Activated CD4-positive, alpha-beta T cell treated with anti-CD3 and anti-CD28 coated beads for 1 hour (primary cell): ENCODE measurements around the gene NPM1.

Source experiments
- DNase-seq: peaks from one replicate; pipeline ENCODE4 v3.0.0-alpha.2; 2020

The NPM1 gene

GRCh38 chr5:171431251-171431777 is 43.7 kb downstream of the NPM1 start:
- DNase-seq = no peak

DNA sequence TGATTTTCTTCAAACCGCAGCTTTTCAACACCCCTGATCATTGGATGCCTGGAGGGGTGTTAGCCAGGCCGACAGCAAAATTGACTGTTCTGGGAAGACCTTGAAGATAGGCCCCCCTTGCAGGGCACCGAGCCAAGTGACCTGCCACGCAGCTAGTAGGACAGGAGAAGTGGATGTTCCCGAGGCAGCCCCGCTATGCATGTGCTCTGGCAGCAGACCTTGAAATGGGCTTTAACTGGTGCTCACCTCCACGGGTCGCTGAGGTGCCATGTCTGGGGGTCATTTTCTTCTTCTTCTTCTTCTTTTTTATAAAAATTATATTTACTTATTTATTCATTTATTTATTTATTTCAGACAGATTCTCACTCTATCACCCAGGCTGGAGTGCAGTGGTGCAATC is 44.4 kb downstream of the NPM1 start:
- no peak for DNase-seq

GRCh38 chr5:171432583-171433351 is 45.1 kb downstream of the NPM1 start:
- no peak for DNase-seq

GRCh38 chr5:171433352-171433698 is 45.7 kb downstream of the NPM1 start:
- DNase-seq = no peak

DNA sequence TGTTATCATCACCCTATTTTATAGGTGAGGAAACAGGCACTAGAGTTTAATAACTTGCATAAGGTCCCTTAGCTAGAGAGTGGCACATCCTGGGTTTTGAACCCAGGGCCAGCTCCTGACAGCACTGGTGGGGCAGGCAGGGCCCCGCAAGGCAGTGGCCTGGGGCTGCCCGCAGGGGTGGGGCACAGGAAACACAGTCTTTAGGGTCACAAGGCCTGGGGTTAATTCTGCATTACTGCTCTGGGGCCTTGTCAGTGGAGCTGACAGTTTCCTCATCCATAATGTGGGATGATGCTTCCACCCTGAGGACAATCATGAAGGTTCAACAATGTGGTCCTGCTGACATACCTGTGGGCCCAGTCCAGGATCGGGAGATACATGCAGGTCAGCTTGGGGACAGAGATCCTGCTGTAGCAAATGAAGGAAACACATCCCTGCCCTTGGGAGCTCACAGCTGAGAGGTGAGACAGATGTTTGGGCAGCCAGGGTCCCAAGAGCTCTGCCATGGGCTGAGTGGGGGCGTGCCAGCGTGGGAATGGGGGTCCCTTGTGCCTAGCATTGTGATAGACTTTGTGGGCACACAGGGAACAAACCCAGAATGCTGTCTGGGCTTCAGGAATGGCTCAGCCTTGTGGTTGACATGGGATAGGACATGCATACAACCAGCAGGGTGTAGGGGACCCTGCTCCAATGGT is 46.5 kb downstream of the NPM1 start:
- no peak for DNase-seq

DNA sequence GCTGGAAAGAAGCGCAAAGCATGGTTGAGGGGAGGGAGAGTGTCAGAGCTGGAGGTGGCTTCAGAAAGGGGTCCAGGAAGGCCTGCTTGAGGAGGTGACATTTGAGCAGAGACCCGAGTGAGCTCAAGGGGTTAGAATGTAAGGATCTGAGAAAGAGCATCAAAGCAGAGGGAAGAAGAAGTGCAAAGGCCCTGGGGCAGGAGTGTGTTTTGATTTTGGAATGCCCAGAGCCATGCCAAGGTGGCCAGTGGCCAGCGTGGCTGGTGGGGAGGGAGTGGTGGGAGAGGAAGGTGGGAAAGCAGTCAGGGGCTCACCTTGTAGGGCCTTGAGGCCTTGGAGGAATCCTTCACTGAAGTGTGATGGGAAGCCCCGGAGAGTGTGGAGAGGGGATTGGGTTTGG is 47.2 kb downstream of the NPM1 start:
- no peak for DNase-seq

GRCh38 chr5:171435908-171436307 is 48.3 kb downstream of the NPM1 start:
- DNase-seq = no peak

DNA sequence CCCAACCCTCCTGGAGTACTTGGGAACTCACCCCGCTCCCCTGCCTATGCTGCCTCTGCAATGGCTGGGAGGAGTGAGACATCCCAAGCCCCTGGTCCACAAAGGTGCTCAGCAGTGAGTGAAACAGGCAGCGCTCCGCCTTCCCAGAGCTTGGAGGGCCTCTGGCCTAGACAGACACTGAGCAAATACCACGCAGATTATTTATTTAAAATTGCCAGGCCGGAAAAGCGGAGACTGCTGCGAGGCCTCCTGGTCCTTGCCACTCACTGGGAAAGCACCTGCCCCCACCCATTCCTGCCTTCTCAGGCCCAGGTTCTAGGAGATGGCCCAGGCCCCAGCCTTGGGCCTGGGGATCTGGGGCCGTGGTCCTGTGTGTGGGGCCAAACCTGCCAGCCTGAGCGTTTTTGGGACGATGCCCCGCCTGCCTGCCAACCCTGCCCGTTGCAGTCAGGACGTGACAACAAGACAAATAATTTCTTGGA is 49.2 kb downstream of the NPM1 start:
- DNase-seq = no peak

DNA sequence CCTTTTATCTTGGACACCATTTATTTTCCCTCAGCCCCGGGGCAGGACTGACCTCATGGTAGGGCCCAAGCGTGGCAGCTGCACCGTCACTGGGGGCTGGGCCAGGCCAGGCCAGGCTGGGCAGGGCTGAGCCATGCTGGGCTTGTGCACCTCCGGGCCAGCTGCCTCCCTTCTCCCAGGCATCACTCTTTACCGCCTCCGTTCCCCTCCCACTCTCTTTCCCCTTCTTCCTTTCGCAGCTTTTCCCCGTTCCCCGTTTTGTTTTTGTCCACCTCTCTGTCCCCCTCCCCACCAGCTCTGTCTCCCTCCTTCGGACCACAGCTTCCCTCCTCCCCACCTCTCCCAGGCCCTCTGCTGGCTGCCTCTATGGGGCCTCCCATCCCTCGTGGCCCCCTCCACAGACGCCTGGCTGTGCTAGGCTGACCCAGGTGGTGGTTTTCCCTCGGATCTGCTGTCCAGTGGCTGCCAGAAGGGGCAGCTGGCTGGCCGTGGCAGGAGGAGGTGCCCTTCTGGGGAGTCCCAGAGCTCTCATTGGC is 49.7 kb downstream of the NPM1 start:
- no peak for DNase-seq

DNA sequence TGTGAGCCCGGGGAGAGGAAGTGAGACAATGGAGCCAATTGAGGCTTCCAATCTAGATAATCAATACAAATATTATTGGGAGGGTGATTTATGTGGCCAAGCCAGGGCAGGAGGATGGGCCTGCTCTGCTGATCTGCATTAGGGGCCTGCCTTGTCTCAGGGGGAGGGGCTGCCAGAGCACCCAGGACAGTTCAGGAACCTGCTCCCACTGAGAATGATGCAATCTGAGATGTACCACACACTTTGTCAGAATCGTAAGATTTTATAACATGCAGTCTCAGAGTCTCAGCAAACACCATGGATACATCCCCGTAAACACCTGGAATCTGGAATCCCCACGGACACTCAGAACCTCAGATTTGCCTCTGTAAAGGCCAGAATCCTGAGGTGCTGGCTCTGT is 51.1 kb downstream of the NPM1 start:
- DNase-seq = no peak

GRCh38 chr5:171441246-171441791 is 53.7 kb downstream of the NPM1 start:
- DNase-seq = no peak

GRCh38 chr5:171442287-171443042 is 54.8 kb downstream of the NPM1 start:
- no peak for DNase-seq

DNA sequence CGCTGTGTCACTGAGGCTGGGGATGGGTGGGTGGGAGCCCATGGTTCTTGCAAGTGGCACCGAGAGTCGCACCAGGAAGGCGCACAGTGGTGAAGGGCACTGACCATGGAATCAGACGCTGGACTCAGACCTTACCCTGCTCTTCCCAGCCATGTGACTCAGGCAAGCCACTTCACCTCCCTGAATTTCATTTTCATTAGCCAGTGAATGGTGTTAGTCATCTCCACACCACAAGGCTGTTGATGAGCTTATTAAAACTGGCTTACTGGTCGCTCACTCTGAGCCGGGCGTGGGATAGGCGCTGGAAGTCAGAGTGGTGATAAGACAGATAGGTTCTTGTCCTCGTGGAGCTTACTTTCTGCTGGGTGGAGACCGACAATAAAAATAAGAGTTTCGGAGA is 56.9 kb downstream of the NPM1 start:
- no peak for DNase-seq

GRCh38 chr5:171445644-171446516 is 58.2 kb downstream of the NPM1 start:
- DNase-seq = no peak

DNA sequence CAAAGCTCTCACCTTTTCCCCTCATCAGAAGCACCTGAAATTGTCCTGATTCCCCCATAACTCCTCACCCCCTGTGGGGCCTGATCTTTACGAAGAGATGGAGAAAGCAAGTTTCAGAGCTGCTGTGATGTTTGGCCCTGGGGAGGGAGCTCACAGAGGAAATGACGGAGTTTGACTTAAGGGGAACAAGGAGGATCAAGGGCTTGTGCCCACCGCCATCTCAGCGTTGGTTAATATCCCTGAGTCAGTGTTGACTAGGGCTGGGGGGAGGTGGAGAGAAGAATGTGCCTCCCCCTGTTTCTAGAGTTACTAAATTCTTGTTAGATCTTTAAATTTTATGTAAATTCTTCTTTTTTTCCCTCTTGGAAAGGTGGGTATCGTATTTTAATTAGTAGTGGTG is 59.6 kb downstream of the NPM1 start:
- no peak for DNase-seq

GRCh38 chr5:171449426-171449825 is 61.8 kb downstream of the NPM1 start:
- DNase-seq = no peak

DNA sequence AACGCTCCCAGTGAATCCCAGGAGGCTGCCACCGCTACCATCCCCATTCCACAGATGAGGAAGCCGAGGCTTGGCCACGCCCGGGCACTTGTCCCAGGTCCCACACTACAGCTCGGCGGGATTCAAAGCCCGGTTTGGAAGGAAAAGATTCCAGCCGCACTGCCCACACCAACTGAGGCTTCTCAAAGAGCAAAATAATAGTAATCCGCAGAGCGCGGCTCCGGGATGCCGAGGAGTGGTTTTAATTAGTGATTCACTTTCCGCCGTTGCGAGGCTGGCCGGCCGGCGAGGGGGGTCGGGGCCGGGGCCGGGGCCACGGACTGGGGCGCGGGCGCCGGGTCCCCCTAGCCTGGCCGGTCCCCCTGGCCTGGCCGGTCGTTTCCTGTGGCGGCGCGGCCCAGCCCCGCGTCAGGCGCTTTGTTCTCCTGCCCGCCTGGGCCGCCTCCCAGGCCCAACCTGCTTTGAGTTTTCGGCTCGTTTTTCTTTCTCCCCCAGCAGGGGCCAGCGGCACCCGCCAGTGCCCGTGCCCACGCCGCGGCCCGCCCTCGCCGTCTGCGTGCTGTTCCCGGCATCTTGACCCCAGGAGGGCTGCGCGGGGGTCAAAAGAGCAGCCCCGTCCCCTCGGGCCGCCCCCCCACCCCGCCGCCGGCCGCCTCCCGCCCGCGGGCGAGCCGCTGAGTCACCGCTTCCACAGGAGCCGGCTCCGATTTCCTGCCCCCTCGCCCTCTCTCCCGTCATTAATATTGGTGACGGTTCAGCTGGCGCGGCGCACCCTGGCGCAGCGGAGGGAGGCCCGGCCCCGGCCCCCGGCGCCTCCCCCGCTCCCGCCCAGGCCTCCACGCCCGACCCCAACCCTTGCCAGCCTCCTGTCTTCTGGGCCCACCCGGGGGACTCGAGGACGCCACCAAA is 63.0 kb downstream of the NPM1 start:
- DNase-seq = no peak

DNA sequence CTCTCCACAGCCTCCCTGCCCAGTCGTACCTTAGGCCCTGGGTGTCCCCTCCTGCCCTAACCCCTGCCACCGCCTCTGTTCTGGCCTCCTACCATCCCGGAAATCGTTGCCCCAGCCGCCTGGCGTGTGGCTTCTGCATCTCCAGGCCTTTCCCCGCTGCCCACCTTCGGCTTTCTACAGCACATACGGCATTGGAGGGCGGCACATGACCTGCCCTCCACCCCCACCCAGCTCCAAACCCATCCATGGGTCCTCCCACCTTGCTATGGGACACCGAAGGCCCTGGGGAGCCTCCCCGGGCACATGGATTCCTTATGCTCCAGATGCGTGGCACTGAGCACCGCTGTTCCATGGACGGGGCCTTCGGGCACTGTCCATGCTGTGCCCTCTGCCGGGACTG is 63.8 kb downstream of the NPM1 start:
- no peak for DNase-seq

GRCh38 chr5:171453056-171453725 is 65.5 kb downstream of the NPM1 start:
- no peak for DNase-seq

GRCh38 chr5:171453988-171454387 is 66.3 kb downstream of the NPM1 start:
- no peak for DNase-seq
